SJCRH30 (cell line): ENCODE data around the gene LMNTD1. TPM values are rescaled to one million over a fixed set of nuclear protein-coding genes. Genes with fewer than 3 reads are reported as not detected.
A peak's percentile ranks its signal among the peaks of the same experiment; 100 is the strongest.
"Not testable (repeated sequence)": the region's sequence is repeated elsewhere in the genome, so short reads cannot be mapped to it uniquely, and the experiment has no call there.

Experiments
- DNase-seq, 2 experiments: peaks; one replicate each; pipeline ENCODE4 v3.0.0-alpha.2; 2015 to 2020
- H3K27ac ChIP-seq: fragments of 250-450 bp; sonication (Bioruptor Pico); 2 replicates; pipeline ENCODE4 v1.5.1; 2020; ENCODE audit warnings: mild to moderate bottlenecking, moderate library complexity
- H3K27me3 ChIP-seq: fragments of 250-450 bp; sonication (Bioruptor Pico); 2 replicates; pipeline ENCODE4 v1.5.1; 2020; ENCODE audit warnings: mild to moderate bottlenecking, moderate library complexity
- H3K36me3 ChIP-seq: fragments of 250-450 bp; sonication (Bioruptor Pico); 2 replicates; pipeline ENCODE4 v1.5.1; 2020; ENCODE audit warnings: mild to moderate bottlenecking, moderate library complexity
- H3K4me1 ChIP-seq: fragments of 250-450 bp; sonication (Bioruptor Pico); 2 replicates; pipeline ENCODE4 v1.5.1; 2020; ENCODE audit warnings: mild to moderate bottlenecking, moderate library complexity
- H3K4me3 ChIP-seq: fragments of 250-450 bp; sonication (Bioruptor Pico); 2 replicates; pipeline ENCODE4 v1.5.1; 2020; ENCODE audit warnings: mild to moderate bottlenecking, moderate library complexity
- H3K9me3 ChIP-seq: fragments of 250-450 bp; sonication (Bioruptor Pico); replicated peaks from 2 replicates; pipeline ENCODE4 v1.5.1; 2020; ENCODE audit warnings: mild to moderate bottlenecking, moderate library complexity
- total RNA-seq: library from RNA; depleted of rRNA; stranded (reverse); fragments of >200 nt; shearing (Covaris generic); gene quantifications from 2 replicates; pipeline ENCODE4 v1.2.3, GENCODE V29; 2014; rRNA removed

LMNTD1 gene, protein sequence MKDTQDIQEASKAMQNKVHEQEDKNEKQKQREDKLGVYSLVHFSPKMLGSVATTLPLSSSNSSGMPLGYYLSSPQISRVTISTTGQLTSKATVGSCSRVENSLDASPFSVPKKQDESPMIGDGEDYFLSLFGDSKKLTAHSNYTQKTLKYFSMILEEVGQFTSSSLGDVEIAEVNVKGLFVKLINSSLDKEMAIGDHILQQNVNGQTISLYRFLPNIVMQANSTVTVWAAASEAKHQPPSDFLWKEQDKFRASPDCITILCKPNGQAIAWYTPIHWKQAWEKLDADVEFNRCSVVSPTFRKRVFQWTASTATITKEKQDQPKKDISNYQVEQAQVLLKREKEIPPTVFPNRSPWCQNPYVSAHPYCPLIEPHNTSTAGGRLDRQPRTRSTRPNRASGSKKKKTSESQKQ
- not detected in 2 replicates for total RNA-seq

DNA sequence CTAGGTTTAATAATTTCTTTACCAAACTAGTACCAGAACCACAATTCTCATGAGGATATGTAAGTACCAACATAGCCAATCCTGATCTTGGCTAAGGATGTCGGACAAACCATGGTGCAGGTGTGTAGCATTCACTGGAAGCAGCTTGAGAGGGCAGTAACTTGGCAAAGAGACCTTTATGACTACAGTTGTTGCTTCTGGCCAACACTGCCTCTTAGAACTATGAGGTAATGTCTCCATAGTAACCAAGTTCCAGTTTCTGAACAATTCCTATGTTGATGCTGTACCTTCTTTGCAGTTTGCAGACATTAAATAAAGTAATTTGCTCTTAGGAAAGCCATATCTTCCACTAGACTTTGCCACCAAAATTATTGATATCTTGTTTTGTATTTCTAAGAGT is at the start of gene LMNTD1:
Gene LMNTD1, minus strand, starts transcription at position 186 of the 400 bp plus-strand sequence. CDS start 324 bp downstream, outside the sequence.
- Histone ChIP-seq H3K27me3 (no peaks in the 10 kb centered on the region), H3K9me3 (no peaks in the 10 kb centered on the region), H3K36me3 (no peaks in the 10 kb centered on the region), H3K27ac (no peak within 1 kb of the TSS), H3K4me1 (no peaks in the 10 kb centered on the region), H3K4me3 (no peak within 1 kb of the TSS)
- no peak for DNase-seq

DNA sequence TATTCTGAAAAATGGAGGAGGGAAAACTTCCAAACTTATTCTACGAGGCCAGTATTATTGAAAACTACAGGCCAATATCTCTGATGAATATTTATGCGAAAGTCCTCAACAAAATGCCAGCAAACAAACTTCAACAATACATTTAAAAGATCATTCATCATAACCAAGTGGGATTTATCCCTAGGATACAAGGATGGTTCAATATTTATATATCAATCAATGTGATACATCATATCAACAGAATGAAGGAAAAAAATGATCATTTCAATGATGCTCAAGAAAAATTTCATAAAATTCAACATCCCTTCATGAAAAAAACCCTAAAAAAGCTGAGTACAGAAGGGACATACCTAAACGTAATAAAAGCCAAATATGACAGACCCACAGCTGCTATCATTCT is 45.9 kb upstream of the LMNTD1 start:
- Histone ChIP-seq H3K9me3 (peaks cover under 1% of the 10 kb centered on the region), H3K36me3 (no peaks in the 10 kb centered on the region), H3K27me3 (no peaks in the 10 kb centered on the region), H3K4me3 (no peak overlapping the region), H3K4me1 (no peaks in the 10 kb centered on the region; the same call in 1 of the 2 replicates), H3K27ac (no peak overlapping the region)
- DNase-seq, result no peak

GRCh38 chr12:25595496-25595895 is 42.4 kb upstream of the LMNTD1 start:
- H3K4me3 ChIP-seq, H3K36me3 ChIP-seq, H3K9me3 ChIP-seq, H3K27me3 ChIP-seq, DNase-seq, H3K27ac ChIP-seq: not testable (repeated sequence)
- peaks cover 19% of the 10 kb centered on the region for H3K4me1 ChIP-seq

GRCh38 chr12:25594376-25594775 is 41.3 kb upstream of the LMNTD1 start:
- no peak overlapping the region for H3K27ac ChIP-seq

DNA sequence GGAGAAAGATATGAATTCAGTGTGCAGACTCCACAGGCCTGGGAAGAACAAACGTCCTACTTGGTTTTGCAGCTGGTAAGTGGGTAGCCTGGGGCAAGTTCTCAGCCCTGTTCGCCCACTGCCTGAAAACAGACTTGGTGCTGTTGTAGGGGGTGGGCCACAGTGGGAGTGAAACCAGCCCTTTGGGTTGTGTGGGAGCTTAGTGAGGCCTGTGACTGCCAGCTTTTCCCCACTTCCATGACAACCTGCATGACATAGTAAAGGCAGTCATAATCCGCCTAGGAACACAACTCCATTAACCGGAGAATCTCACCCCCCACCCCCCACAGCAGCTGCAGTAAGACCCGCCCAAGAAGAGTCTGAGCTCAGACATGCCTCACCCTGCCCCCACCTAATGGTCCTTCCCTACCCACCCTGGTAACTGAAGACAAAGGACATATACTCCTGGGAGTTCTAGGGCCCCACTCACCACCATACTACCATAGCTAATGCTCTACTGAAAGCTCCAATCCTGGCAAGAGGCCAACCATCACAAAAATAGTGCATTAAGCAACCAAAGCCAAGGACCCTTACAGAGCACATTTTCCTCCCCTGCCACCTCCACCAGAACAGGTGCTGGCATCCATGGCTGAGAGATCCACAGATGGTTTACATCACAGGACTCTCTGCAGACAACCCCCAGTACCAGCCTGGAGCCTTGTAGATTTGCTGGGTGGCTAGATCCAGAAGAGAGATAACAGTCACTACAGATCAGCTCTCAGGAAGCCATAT is 39.8 kb upstream of the LMNTD1 start:
- Histone ChIP-seq H3K27ac (peak overlapping the region; percentile 75), H3K4me1 (peaks cover 19% of the 10 kb centered on the region), H3K36me3 (no peaks in the 10 kb centered on the region), H3K27me3 (no peaks in the 10 kb centered on the region), H3K4me3 (no peak overlapping the region), H3K9me3 (peaks cover 8% of the 10 kb centered on the region; the same call in 1 of the 2 replicates)
- DNase-seq, result peak; percentile 88 to 94

More at GRCh38 chr12:25594376-25594775, 41.3 kb upstream of the LMNTD1 start:
- Histone ChIP-seq H3K4me3 (no peak overlapping the region), H3K36me3 (no peaks in the 10 kb centered on the region), H3K4me1 (peaks cover 19% of the 10 kb centered on the region), H3K9me3 (peaks cover 8% of the 10 kb centered on the region), H3K27me3 (no peaks in the 10 kb centered on the region)
- DNase-seq, result no peak

GRCh38 chr12:25591144-25591543 is 38.1 kb upstream of the LMNTD1 start:
- Histone ChIP-seq H3K4me3 (no peak overlapping the region), H3K27ac (no peak overlapping the region), H3K4me1 (peaks cover 19% of the 10 kb centered on the region), H3K36me3 (no peaks in the 10 kb centered on the region), H3K9me3 (peaks cover 8% of the 10 kb centered on the region; the same call in 1 of the 2 replicates), H3K27me3 (no peaks in the 10 kb centered on the region)
- no peak for DNase-seq

- Histone ChIP-seq H3K36me3 (no peaks in the 10 kb centered on the region), H3K27me3 (no peaks in the 10 kb centered on the region), H3K27ac (no peak overlapping the region), H3K9me3 (peaks cover 8% of the 10 kb centered on the region; the same call in 1 of the 2 replicates), H3K4me3 (no peak overlapping the region), H3K4me1 (peaks cover 19% of the 10 kb centered on the region)
- no peak for DNase-seq
Measured at GRCh38 chr12:25590011-25590721, 37.1 kb upstream of the LMNTD1 start.

GRCh38 chr12:25587346-25587745 is 34.3 kb upstream of the LMNTD1 start:
- DNase-seq, result no peak
- no peaks in the 10 kb centered on the region for H3K9me3 ChIP-seq

DNA sequence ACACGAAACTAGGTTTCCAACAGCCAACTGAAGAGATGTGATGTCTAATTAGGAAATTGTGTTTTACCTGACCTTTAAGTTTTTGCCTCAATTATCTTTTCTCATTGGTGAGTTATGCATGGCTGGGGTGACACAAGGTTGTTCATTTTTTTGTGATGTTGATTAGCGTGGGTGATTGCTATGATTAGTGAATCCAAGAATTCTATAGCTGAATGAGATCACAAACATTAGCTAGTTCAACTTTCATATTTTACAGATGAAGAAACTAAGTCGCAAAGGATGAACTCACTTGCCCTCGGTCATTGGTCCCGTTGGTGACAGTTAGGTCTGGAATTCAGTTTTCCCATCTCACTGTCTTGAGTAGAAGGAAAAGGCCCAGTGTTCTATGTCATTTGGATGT is 32.6 kb upstream of the LMNTD1 start:
- Histone ChIP-seq H3K9me3 (no peaks in the 10 kb centered on the region), H3K36me3 (no peaks in the 10 kb centered on the region), H3K27ac (no peak overlapping the region), H3K27me3 (no peaks in the 10 kb centered on the region), H3K4me1 (no peaks in the 10 kb centered on the region), H3K4me3 (no peak overlapping the region)
- DNase-seq, result no peak

More at GRCh38 chr12:25587346-25587745, 34.3 kb upstream of the LMNTD1 start:
- H3K36me3 ChIP-seq, result no peaks in the 10 kb centered on the region
- peaks cover 4% of the 10 kb centered on the region for H3K4me1 ChIP-seq
- H3K27me3 ChIP-seq, result no peaks in the 10 kb centered on the region
- no peak overlapping the region for H3K4me3 ChIP-seq
- no peak overlapping the region for H3K27ac ChIP-seq

GRCh38 chr12:25585021-25585523 is 32.0 kb upstream of the LMNTD1 start:
- Histone ChIP-seq H3K4me3 (no peak overlapping the region), H3K9me3 (no peaks in the 10 kb centered on the region), H3K4me1 (no peaks in the 10 kb centered on the region), H3K36me3 (no peaks in the 10 kb centered on the region), H3K27ac (no peak overlapping the region), H3K27me3 (no peaks in the 10 kb centered on the region)
- peak in 1 of 2 experiments; percentile 35 for DNase-seq

GRCh38 chr12:25584596-25584995 is 31.5 kb upstream of the LMNTD1 start:
- H3K4me3 ChIP-seq, result no peak overlapping the region
- H3K27me3 ChIP-seq, result no peaks in the 10 kb centered on the region
- DNase-seq, result no peak
- H3K4me1 ChIP-seq, result no peaks in the 10 kb centered on the region
- no peak overlapping the region for H3K27ac ChIP-seq
- H3K9me3 ChIP-seq, result no peaks in the 10 kb centered on the region
- no peaks in the 10 kb centered on the region for H3K36me3 ChIP-seq

- Histone ChIP-seq H3K36me3 (no peaks in the 10 kb centered on the region), H3K27me3 (no peaks in the 10 kb centered on the region)
- DNase-seq, result peak in 1 of 2 experiments; percentile 49
Measured at GRCh38 chr12:25583545-25583944, 30.5 kb upstream of the LMNTD1 start.

GRCh38 chr12:25581067-25581466 is 28.0 kb upstream of the LMNTD1 start:
- no peaks in the 10 kb centered on the region for H3K27me3 ChIP-seq
- no peaks in the 10 kb centered on the region for H3K4me1 ChIP-seq
- no peak overlapping the region for H3K27ac ChIP-seq
- no peak overlapping the region for H3K4me3 ChIP-seq
- H3K36me3 ChIP-seq, result no peaks in the 10 kb centered on the region
- DNase-seq, result no peak
- no peaks in the 10 kb centered on the region for H3K9me3 ChIP-seq

More at GRCh38 chr12:25583545-25583944, 30.5 kb upstream of the LMNTD1 start:
- Histone ChIP-seq H3K9me3 (no peaks in the 10 kb centered on the region), H3K4me3 (no peak overlapping the region), H3K4me1 (no peaks in the 10 kb centered on the region), H3K27ac (no peak overlapping the region)

DNA sequence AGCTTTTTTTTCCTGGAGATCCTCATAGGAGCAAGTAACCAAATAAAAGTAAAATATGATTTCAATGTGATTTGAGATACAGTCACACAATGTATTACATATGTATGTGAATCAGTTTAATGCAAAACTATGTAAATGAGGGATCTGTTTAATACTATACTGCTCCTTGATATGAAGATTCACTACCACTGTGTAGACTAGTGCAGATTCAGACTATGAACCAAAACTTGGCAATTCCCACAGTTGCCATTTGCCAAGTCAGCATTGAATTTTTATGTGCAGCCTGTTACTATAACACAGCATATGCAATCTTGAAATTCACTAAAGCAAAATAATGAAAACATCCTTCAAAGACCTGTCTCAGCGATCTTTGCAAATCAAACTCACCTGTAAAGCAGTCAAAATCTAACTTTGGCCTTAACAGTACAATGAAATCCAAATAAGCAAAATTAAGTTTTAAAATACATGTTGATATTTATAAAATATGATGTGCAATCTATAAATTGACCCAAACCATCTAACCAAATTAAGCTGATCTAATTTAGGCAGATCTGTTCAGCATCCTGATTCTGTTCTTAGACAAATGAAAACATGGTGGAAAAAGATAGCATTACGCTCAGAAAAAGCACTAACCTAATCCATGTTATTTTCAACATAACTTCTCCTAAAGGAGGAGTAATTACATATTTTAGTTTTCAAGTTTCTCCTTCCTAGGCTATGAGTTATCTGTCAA is 25.5 kb upstream of the LMNTD1 start:
- Histone ChIP-seq H3K27me3 (no peaks in the 10 kb centered on the region), H3K9me3 (no peaks in the 10 kb centered on the region), H3K27ac (no peak overlapping the region), H3K4me1 (no peaks in the 10 kb centered on the region), H3K4me3 (no peak overlapping the region), H3K36me3 (no peaks in the 10 kb centered on the region)
- no peak for DNase-seq
